ENCODE measurements around the gene CBX6. TPM values are rescaled to one million over a fixed set of nuclear protein-coding genes. Genes with fewer than 3 reads are reported as not detected.
A peak's percentile ranks its signal among the peaks of the same experiment; 100 is the strongest.

Gene CBX6
- total RNA-seq, 1 experiment from 2014 or later = 136 TPM

- Histone ChIP-seq H3K4me1 (replicated peaks; ENCODE audit: insufficient read depth) (peaks cover 32% of the 10 kb centered on the region), H3K79me2 (ENCODE audit: low read depth) (no peaks in the 10 kb centered on the region), H3F3A (ENCODE audit: insufficient read depth, low read depth) (peaks cover 10% of the 10 kb centered on the region; the same call in 1 of the 2 replicates), H3K27ac (no peak overlapping the region), H3K4me2 (no peak overlapping the region), H3K36me3 (ENCODE audit: low read depth) (no peaks in the 10 kb centered on the region), H3K9me3 (ENCODE audit: insufficient read depth, low read depth) (no peaks in the 10 kb centered on the region), H3K9me2 (ENCODE audit: insufficient read depth) (no peaks in the 10 kb centered on the region), H3K27me3 (ENCODE audit: insufficient read depth, low read depth) (no peaks in the 10 kb centered on the region), H3K4me3 (no peak overlapping the region), H4K20me1 (ENCODE audit: insufficient read depth) (no peaks in the 10 kb centered on the region), H2AFZ (no peak overlapping the region)
- BruUV-seq (replicated peaks) = no TSS peak
- ChIA-PET POLR2A (ENCODE audit: unreplicated experiment) (no interaction called here), CTCF (no interaction called here)
- intact Hi-C loops (cut with micrococcal nuclease; ENCODE audit: unreplicated experiment) = no loop called here
- TF ChIP-seq CTCF (conservative IDR thresholded peaks at IDR 0.05) (no peak), EZH2 (IDR thresholded peaks at IDR 0.05; ENCODE audit: low read depth) (no peak)
- no peak for DNase-seq
Observed at GRCh38 chr22:38830026-38830844, 41.8 kb downstream of the CBX6 start.

- H3K27me3 ChIP-seq (ENCODE audit: insufficient read depth, low read depth) = no peaks in the 10 kb centered on the region
- peaks cover 32% of the 10 kb centered on the region for H3K4me1 ChIP-seq (replicated peaks; ENCODE audit: insufficient read depth)
- no peaks in the 10 kb centered on the region for H3K9me2 ChIP-seq (ENCODE audit: insufficient read depth)
- H3F3A ChIP-seq (ENCODE audit: insufficient read depth, low read depth) = peaks cover 10% of the 10 kb centered on the region; the same call in 1 of the 2 replicates
- ChIA-PET CTCF (no interaction called here), POLR2A (ENCODE audit: unreplicated experiment) (no interaction called here)
- H3K4me2 ChIP-seq = no peak overlapping the region
- H3K9me3 ChIP-seq (ENCODE audit: insufficient read depth, low read depth) = no peaks in the 10 kb centered on the region
- H2AFZ ChIP-seq = no peak overlapping the region
- H3K36me3 ChIP-seq (ENCODE audit: low read depth) = no peaks in the 10 kb centered on the region
- TF ChIP-seq CTCF (conservative IDR thresholded peaks at IDR 0.05) (no peak), EZH2 (IDR thresholded peaks at IDR 0.05; ENCODE audit: low read depth) (no peak)
- intact Hi-C loops (cut with micrococcal nuclease; ENCODE audit: unreplicated experiment) = no loop called here
- peak in 1 of 2 experiments; percentile 51 for DNase-seq
- BruUV-seq (replicated peaks) = no TSS peak
- H3K4me3 ChIP-seq = no peak overlapping the region
- no peak overlapping the region for H3K27ac ChIP-seq
- H3K79me2 ChIP-seq (ENCODE audit: low read depth) = no peaks in the 10 kb centered on the region
- H4K20me1 ChIP-seq (ENCODE audit: insufficient read depth) = no peaks in the 10 kb centered on the region; the same call in 1 of the 2 replicates
Observed at GRCh38 chr22:38829485-38829884, 42.5 kb downstream of the CBX6 start.

- Histone ChIP-seq H3K79me2 (ENCODE audit: low read depth) (no peaks in the 10 kb centered on the region), H3K9me3 (ENCODE audit: insufficient read depth, low read depth) (no peaks in the 10 kb centered on the region), H3K4me3 (no peak overlapping the region), H3K4me1 (replicated peaks; ENCODE audit: insufficient read depth) (peaks cover 32% of the 10 kb centered on the region), H3K36me3 (ENCODE audit: low read depth) (no peaks in the 10 kb centered on the region), H4K20me1 (ENCODE audit: insufficient read depth) (no peaks in the 10 kb centered on the region; the same call in 1 of the 2 replicates), H3K9me2 (ENCODE audit: insufficient read depth) (no peaks in the 10 kb centered on the region), H3K27me3 (ENCODE audit: insufficient read depth, low read depth) (no peaks in the 10 kb centered on the region), H3K27ac (no peak overlapping the region), H2AFZ (no peak overlapping the region), H3K4me2 (no peak overlapping the region), H3F3A (ENCODE audit: insufficient read depth, low read depth) (peaks cover 10% of the 10 kb centered on the region; the same call in 1 of the 2 replicates)
- no TSS peak for BruUV-seq (replicated peaks)
- ChIA-PET POLR2A (ENCODE audit: unreplicated experiment) (no interaction called here), CTCF (no interaction called here)
- intact Hi-C loops (cut with micrococcal nuclease; ENCODE audit: unreplicated experiment) = no loop called here
- TF ChIP-seq EZH2 (IDR thresholded peaks at IDR 0.05; ENCODE audit: low read depth) (no peak), CTCF (conservative IDR thresholded peaks at IDR 0.05) (no peak)
- DNase-seq = no peak
Observed at GRCh38 chr22:38828616-38829205, 43.3 kb downstream of the CBX6 start.
